SK-N-SH (cell line): ENCODE measurements around the gene NME9.
A peak's percentile ranks its signal among the peaks of the same experiment; 100 is the strongest.

ENCODE experiments used
- EZH2phosphoT487 ChIP-seq: fragments of 200-600 bp; sonication (generic); IDR thresholded peaks from 2 replicates; pipeline ENCODE4 v1.6.1; 2017; ENCODE audit warnings: low read depth, mixed run types, mild to moderate bottlenecking, antibody characterized with exemption, moderate library complexity, borderline replicate concordance
- POLR2AphosphoS5 ChIP-seq: IDR thresholded peaks from 2 replicates; pipeline ENCODE4 v1.6.1; 2012; ENCODE audit warnings: low read depth, low read length
- TAF1 ChIP-seq: IDR thresholded peaks from 2 replicates; pipeline ENCODE4 v1.6.1; 2012; ENCODE audit warnings: low read depth, mild to moderate bottlenecking, low read length, moderate library complexity, borderline replicate concordance
- YY1 ChIP-seq: IDR thresholded peaks from 2 replicates; pipeline ENCODE4 v1.4.0; 2012; ENCODE audit warnings: low read depth, mild to moderate bottlenecking
- TF ChIP-seq, protein P1 (sequence below): IDR thresholded peaks from 2 replicates; pipeline ENCODE4 v1.4.0; 2012; ENCODE audit warnings: low read depth
- TF ChIP-seq, protein P2 (sequence below): fragments of 200-600 bp; sonication (generic); IDR thresholded peaks from 2 replicates; pipeline ENCODE4 v1.6.1; 2017; ENCODE audit warnings: antibody characterized with exemption, mild to moderate bottlenecking, moderate library complexity
- TF ChIP-seq, protein P3 (sequence below): IDR thresholded peaks from 2 replicates; pipeline ENCODE4 v1.6.1; 2012; ENCODE audit warnings: mild to moderate bottlenecking, low read depth, low read length, moderate library complexity
- TF ChIP-seq, protein P4 (sequence below): IDR thresholded peaks from 2 replicates; pipeline ENCODE4 v1.4.0; 2012; ENCODE audit warnings: low read depth, borderline replicate concordance

DNA sequence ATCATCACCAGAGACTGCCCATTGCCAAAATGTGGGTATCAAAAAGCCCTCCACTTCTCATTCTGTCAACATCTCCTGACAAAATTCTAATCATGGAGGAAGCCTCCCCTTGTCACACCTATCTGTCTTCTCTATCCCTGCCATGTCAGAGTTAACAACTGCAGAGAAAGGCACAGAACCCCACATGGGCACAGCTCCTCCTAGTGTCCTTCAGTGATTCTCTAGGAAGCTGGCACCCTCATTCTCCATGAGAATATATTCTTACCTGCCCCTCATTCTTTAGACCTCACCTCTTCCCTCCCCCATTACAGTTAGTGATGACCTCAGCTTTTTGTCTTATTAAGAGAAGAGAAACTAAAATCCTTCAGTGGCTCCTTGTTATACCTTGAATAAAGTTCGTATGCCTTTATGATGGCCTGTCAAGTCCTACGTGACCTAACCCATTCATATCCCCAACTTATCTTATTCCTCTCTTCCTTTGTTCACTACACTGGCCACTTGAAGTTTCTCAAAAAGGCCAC, 44.6 kb downstream of the NME9 start:
- TF ChIP-seq EZH2phosphoT487 (no peak), POLR2AphosphoS5 (no peak), TAF1 (no peak), YY1 (no peak)
- TF ChIP-seq, protein P1, sequence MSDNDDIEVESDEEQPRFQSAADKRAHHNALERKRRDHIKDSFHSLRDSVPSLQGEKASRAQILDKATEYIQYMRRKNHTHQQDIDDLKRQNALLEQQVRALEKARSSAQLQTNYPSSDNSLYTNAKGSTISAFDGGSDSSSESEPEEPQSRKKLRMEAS: no peak
- TF ChIP-seq, protein P2, sequence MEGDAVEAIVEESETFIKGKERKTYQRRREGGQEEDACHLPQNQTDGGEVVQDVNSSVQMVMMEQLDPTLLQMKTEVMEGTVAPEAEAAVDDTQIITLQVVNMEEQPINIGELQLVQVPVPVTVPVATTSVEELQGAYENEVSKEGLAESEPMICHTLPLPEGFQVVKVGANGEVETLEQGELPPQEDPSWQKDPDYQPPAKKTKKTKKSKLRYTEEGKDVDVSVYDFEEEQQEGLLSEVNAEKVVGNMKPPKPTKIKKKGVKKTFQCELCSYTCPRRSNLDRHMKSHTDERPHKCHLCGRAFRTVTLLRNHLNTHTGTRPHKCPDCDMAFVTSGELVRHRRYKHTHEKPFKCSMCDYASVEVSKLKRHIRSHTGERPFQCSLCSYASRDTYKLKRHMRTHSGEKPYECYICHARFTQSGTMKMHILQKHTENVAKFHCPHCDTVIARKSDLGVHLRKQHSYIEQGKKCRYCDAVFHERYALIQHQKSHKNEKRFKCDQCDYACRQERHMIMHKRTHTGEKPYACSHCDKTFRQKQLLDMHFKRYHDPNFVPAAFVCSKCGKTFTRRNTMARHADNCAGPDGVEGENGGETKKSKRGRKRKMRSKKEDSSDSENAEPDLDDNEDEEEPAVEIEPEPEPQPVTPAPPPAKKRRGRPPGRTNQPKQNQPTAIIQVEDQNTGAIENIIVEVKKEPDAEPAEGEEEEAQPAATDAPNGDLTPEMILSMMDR: peak; percentile 16; the same call in 1 of the 2 replicates
- TF ChIP-seq, protein P3, sequence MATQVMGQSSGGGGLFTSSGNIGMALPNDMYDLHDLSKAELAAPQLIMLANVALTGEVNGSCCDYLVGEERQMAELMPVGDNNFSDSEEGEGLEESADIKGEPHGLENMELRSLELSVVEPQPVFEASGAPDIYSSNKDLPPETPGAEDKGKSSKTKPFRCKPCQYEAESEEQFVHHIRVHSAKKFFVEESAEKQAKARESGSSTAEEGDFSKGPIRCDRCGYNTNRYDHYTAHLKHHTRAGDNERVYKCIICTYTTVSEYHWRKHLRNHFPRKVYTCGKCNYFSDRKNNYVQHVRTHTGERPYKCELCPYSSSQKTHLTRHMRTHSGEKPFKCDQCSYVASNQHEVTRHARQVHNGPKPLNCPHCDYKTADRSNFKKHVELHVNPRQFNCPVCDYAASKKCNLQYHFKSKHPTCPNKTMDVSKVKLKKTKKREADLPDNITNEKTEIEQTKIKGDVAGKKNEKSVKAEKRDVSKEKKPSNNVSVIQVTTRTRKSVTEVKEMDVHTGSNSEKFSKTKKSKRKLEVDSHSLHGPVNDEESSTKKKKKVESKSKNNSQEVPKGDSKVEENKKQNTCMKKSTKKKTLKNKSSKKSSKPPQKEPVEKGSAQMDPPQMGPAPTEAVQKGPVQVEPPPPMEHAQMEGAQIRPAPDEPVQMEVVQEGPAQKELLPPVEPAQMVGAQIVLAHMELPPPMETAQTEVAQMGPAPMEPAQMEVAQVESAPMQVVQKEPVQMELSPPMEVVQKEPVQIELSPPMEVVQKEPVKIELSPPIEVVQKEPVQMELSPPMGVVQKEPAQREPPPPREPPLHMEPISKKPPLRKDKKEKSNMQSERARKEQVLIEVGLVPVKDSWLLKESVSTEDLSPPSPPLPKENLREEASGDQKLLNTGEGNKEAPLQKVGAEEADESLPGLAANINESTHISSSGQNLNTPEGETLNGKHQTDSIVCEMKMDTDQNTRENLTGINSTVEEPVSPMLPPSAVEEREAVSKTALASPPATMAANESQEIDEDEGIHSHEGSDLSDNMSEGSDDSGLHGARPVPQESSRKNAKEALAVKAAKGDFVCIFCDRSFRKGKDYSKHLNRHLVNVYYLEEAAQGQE: no peak
- TF ChIP-seq, protein P4, sequence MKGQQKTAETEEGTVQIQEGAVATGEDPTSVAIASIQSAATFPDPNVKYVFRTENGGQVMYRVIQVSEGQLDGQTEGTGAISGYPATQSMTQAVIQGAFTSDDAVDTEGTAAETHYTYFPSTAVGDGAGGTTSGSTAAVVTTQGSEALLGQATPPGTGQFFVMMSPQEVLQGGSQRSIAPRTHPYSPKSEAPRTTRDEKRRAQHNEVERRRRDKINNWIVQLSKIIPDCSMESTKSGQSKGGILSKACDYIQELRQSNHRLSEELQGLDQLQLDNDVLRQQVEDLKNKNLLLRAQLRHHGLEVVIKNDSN: no peak
